HEK293 (cell line): Measurements from ENCODE around the gene ASTN2.

Experiments used
- CTCF ChIA-PET: fragments of 350-600 bp; formaldehyde crosslinking; extraction: SDS; loops from one replicate; lab custom pipeline; 2021; ENCODE audit warnings: antibody characterized with exemption; lab: Yijun Ruan, JAX
- POLR2A ChIA-PET: fragments of 300-600 bp; formaldehyde crosslinking; extraction: SDS; loops from one replicate; lab custom pipeline; 2020; ENCODE audit warnings: antibody characterized with exemption, inconsistent platforms; lab: Yijun Ruan, JAX
- H3K27ac ChIP-seq: fragments of 200-500 bp; sonication (Bioruptor generic); 2 replicates; pipeline ENCODE4 v1.5.1; 2014; ENCODE audit warnings: low read depth, low read length, control low read depth, inconsistent platforms; ENCODE audit errors: extremely low read depth
- H3K36me3 ChIP-seq, 2 experiments: fragments of 200-500 bp in 1 of 2; sonication (Bioruptor generic) in 1 of 2; 1 replicate in 1 of 2; 2 replicates in 1 of 2; pipeline ENCODE4 v1.5.1; 2014 to 2017; ENCODE audit warnings: inconsistent platforms in 2 of 2, low read length in 2 of 2; ENCODE audit not compliant: control insufficient read depth in 2 of 2, insufficient read depth in 1 of 2
- H3K4me1 ChIP-seq: fragments of 200-500 bp; sonication (Bioruptor generic); 2 replicates; pipeline ENCODE4 v1.5.1; 2014; ENCODE audit warnings: mild to moderate bottlenecking, low read length, inconsistent platforms; ENCODE audit not compliant: control insufficient read depth, insufficient read depth
- H3K4me3 ChIP-seq: 2 replicates; pipeline ENCODE4 v1.5.1; 2011; ENCODE audit warnings: low read depth, mild to moderate bottlenecking, control low read depth, low read length, moderate library complexity
- H3K9me3 ChIP-seq: fragments of 200-500 bp; sonication (Bioruptor generic); 2 replicates; pipeline ENCODE4 v1.5.1; 2014; ENCODE audit warnings: low read depth, low read length, inconsistent platforms; ENCODE audit not compliant: control insufficient read depth, insufficient read depth
- KLF16 ChIP-seq: fragments of 450-650 bp; formaldehyde crosslinking; IDR thresholded peaks from 2 replicates; pipeline ENCODE4 v1.5.1; 2017; ENCODE audit warnings: missing biosample characterization, missing genetic modification characterization
- SETDB1 ChIP-seq: IDR thresholded peaks from one replicate; pipeline ENCODE4 v1.6.1; 2017; ENCODE audit warnings: mild to moderate bottlenecking, low read length, moderate library complexity, mixed read lengths; ENCODE audit not compliant: insufficient read length
- SP7 ChIP-seq: fragments of 450-650 bp; formaldehyde crosslinking; IDR thresholded peaks from 2 replicates; pipeline ENCODE4 v1.5.1; 2016; ENCODE audit warnings: missing biosample characterization, missing genetic modification characterization
- WT1 ChIP-seq: fragments of 450-650 bp; formaldehyde crosslinking; IDR thresholded peaks from 2 replicates; pipeline ENCODE4 v1.5.1; 2016; ENCODE audit warnings: missing biosample characterization, missing genetic modification characterization
- ZBTB20 ChIP-seq: fragments of 450-650 bp; formaldehyde crosslinking; IDR thresholded peaks from 2 replicates; pipeline ENCODE4 v1.5.1; 2016; ENCODE audit warnings: missing biosample characterization, missing genetic modification characterization
- ZFP3 ChIP-seq: fragments of 450-650 bp; formaldehyde crosslinking; IDR thresholded peaks from 2 replicates; pipeline ENCODE4 v1.5.1; 2016; ENCODE audit warnings: low read depth, missing biosample characterization, missing genetic modification characterization
- ZNF169 ChIP-seq: fragments of 450-650 bp; formaldehyde crosslinking; IDR thresholded peaks from 2 replicates; pipeline ENCODE4 v1.5.1; 2016; ENCODE audit warnings: missing biosample characterization, missing genetic modification characterization
- ZNF175 ChIP-seq: fragments of 450-650 bp; formaldehyde crosslinking; IDR thresholded peaks from 2 replicates; pipeline ENCODE4 v1.5.1; 2016; ENCODE audit warnings: missing biosample characterization, missing genetic modification characterization
- ZNF19 ChIP-seq: fragments of 450-650 bp; formaldehyde crosslinking; IDR thresholded peaks from 2 replicates; pipeline ENCODE4; 2016; ENCODE audit warnings: missing biosample characterization, missing genetic modification characterization, low read depth
- ZNF2 ChIP-seq: fragments of 450-650 bp; formaldehyde crosslinking; IDR thresholded peaks from 2 replicates; pipeline ENCODE4 v1.5.1; 2016; ENCODE audit warnings: missing biosample characterization, missing genetic modification characterization
- ZNF202 ChIP-seq: fragments of 450-650 bp; formaldehyde crosslinking; IDR thresholded peaks from 2 replicates; pipeline ENCODE4 v1.5.1; 2016; ENCODE audit warnings: missing biosample characterization, missing genetic modification characterization, borderline replicate concordance
- ZNF266 ChIP-seq: fragments of 450-650 bp; formaldehyde crosslinking; IDR thresholded peaks from 2 replicates; pipeline ENCODE4 v1.5.1; 2016; ENCODE audit warnings: missing biosample characterization, missing genetic modification characterization, low read depth
- ZNF423 ChIP-seq: fragments of 450-650 bp; formaldehyde crosslinking; IDR thresholded peaks from 2 replicates; pipeline ENCODE4 v1.5.1; 2016; ENCODE audit warnings: missing biosample characterization, missing genetic modification characterization
- ZNF433 ChIP-seq: fragments of 450-650 bp; formaldehyde crosslinking; IDR thresholded peaks from 2 replicates; pipeline ENCODE4 v1.5.1; 2016; ENCODE audit warnings: missing biosample characterization, missing genetic modification characterization, low read depth
- ZNF510 ChIP-seq: fragments of 450-650 bp; formaldehyde crosslinking; IDR thresholded peaks from 2 replicates; pipeline ENCODE4 v1.5.1; 2018; ENCODE audit warnings: mild to moderate bottlenecking, missing genetic modification characterization, missing biosample characterization; ENCODE audit not compliant: insufficient replicate concordance
- ZNF521 ChIP-seq: fragments of 450-650 bp; formaldehyde crosslinking; IDR thresholded peaks from 2 replicates; pipeline ENCODE4 v1.5.1; 2017; ENCODE audit warnings: missing biosample characterization, mild to moderate bottlenecking, missing genetic modification characterization
- ZNF791 ChIP-seq: fragments of 450-650 bp; formaldehyde crosslinking; IDR thresholded peaks from 2 replicates; pipeline ENCODE4 v1.5.1; 2016; ENCODE audit warnings: missing biosample characterization, missing genetic modification characterization
- TF ChIP-seq, protein P1 (sequence below): fragments of 450-650 bp; formaldehyde crosslinking; conservative IDR thresholded peaks from 2 replicates; pipeline ENCODE4 v1.5.1; 2016; ENCODE audit warnings: low read depth, missing biosample characterization, missing genetic modification characterization
- TF ChIP-seq, protein P2 (sequence below): IDR thresholded peaks from 2 replicates; pipeline ENCODE4 v1.6.1; 2011; ENCODE audit warnings: mild to moderate bottlenecking, low read depth, low read length, borderline replicate concordance
- TF ChIP-seq, protein P3 (sequence below): fragments of 450-650 bp; IDR thresholded peaks from 2 replicates; pipeline ENCODE4 v1.5.1; 2018; ENCODE audit warnings: missing biosample characterization, mild to moderate bottlenecking, missing genetic modification characterization
- TF ChIP-seq, protein P4 (sequence below): fragments of 450-650 bp; formaldehyde crosslinking; IDR thresholded peaks from 2 replicates; pipeline ENCODE4; 2016; ENCODE audit warnings: missing biosample characterization, missing genetic modification characterization
- TF ChIP-seq, protein P5 (sequence below): fragments of 450-650 bp; formaldehyde crosslinking; IDR thresholded peaks from 2 replicates; pipeline ENCODE4 v1.5.1; 2016; ENCODE audit warnings: missing biosample characterization, missing genetic modification characterization
- TF ChIP-seq, protein P6 (sequence below): fragments of 450-650 bp; formaldehyde crosslinking; IDR thresholded peaks from 2 replicates; pipeline ENCODE4 v1.5.1; 2016; ENCODE audit warnings: missing biosample characterization, missing genetic modification characterization

ASTN2 gene

DNA sequence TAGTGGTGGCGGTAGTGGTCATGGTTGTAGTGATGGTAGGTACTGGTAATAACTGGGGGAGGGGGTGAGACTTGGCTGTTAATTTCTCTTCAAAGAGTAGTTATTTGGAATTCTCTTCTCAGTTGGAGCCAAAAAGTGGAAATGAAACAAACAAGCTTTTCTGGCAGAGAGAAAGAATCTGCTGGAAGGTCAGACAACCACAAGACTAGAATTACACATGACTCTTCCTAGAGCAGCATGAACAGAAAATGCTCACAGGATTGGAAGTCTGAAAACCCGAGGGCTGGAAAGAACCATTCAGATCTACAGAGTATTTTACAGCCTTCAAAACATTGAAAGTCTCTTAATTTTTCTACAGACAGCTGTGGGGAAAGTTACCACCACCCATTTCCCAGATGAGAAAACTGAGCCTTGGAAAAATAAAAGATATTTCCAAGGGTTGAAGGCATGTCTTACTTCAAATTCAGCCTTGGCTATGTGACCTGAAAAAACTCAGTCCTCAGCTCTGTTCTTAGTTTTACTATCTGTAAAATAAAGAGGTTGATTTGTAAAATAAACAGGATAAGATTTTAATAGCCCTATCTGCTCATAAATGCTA, 770.7 kb downstream of the ASTN2 start (continued):
- no peak for TF ChIP-seq ZNF169 (tag by site-specific recombination)
- TF ChIP-seq ZNF791 (tag by site-specific recombination) = no peak
- TF ChIP-seq, protein P1, sequence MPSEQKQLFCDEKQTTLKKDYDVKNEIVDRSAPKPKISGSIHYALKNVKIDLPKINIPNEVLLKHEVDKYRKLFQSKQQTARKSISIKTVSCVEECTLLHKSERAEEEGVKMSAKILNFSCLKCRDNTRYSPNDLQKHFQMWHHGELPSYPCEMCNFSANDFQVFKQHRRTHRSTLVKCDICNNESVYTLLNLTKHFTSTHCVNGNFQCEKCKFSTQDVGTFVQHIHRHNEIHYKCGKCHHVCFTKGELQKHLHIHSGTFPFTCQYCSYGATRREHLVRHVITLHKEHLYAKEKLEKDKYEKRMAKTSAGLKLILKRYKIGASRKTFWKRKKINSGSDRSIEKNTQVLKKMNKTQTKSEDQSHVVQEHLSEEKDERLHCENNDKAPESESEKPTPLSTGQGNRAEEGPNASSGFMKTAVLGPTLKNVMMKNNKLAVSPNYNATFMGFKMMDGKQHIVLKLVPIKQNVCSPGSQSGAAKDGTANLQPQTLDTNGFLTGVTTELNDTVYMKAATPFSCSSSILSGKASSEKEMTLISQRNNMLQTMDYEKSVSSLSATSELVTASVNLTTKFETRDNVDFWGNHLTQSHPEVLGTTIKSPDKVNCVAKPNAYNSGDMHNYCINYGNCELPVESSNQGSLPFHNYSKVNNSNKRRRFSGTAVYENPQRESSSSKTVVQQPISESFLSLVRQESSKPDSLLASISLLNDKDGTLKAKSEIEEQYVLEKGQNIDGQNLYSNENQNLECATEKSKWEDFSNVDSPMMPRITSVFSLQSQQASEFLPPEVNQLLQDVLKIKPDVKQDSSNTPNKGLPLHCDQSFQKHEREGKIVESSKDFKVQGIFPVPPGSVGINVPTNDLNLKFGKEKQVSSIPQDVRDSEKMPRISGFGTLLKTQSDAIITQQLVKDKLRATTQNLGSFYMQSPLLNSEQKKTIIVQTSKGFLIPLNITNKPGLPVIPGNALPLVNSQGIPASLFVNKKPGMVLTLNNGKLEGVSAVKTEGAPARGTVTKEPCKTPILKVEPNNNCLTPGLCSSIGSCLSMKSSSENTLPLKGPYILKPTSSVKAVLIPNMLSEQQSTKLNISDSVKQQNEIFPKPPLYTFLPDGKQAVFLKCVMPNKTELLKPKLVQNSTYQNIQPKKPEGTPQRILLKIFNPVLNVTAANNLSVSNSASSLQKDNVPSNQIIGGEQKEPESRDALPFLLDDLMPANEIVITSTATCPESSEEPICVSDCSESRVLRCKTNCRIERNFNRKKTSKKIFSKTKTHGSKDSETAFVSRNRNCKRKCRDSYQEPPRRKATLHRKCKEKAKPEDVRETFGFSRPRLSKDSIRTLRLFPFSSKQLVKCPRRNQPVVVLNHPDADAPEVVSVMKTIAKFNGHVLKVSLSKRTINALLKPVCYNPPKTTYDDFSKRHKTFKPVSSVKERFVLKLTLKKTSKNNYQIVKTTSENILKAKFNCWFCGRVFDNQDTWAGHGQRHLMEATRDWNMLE (tag by site-specific recombination) = no peak
- TF ChIP-seq, protein P2, sequence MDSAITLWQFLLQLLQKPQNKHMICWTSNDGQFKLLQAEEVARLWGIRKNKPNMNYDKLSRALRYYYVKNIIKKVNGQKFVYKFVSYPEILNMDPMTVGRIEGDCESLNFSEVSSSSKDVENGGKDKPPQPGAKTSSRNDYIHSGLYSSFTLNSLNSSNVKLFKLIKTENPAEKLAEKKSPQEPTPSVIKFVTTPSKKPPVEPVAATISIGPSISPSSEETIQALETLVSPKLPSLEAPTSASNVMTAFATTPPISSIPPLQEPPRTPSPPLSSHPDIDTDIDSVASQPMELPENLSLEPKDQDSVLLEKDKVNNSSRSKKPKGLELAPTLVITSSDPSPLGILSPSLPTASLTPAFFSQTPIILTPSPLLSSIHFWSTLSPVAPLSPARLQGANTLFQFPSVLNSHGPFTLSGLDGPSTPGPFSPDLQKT = no peak
- TF ChIP-seq ZNF510 (tag by site-specific recombination) = no peak
- TF ChIP-seq SETDB1 = no peak

DNA sequence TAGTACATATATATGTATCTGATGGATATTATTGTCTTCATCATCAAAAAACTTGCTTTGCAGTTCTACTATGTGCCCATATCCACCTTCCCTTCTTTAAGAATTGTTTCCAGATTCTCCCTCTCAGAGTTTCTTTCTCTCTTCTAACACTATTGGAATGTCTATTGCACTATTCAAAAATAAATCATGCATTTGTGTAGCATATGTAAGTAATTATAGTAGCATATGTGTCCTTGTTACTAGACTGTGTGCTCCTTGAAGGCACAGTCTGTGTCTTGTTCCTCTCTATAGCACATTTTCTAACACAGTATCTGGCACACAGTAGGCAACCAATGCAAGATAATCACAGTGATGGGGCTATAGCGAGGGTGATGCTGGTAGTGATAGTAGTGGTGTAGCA, 771.2 kb downstream of the ASTN2 start:
- H3K4me3 ChIP-seq = no peak overlapping the region
- POLR2A ChIA-PET = no interaction called here
- H3K36me3 ChIP-seq = no peaks in the 10 kb centered on the region
- no peak overlapping the region for H3K27ac ChIP-seq
- H3K4me1 ChIP-seq = no peaks in the 10 kb centered on the region
- CTCF ChIA-PET = interaction anchor here (0.7 to 1.1 kb wide), 2 partner anchors 52 to 822 kb away, joined by 3 read pairs; no protein-coding TSS in a partner anchor
- H3K9me3 ChIP-seq = no peaks in the 10 kb centered on the region
- TF ChIP-seq, protein P3, sequence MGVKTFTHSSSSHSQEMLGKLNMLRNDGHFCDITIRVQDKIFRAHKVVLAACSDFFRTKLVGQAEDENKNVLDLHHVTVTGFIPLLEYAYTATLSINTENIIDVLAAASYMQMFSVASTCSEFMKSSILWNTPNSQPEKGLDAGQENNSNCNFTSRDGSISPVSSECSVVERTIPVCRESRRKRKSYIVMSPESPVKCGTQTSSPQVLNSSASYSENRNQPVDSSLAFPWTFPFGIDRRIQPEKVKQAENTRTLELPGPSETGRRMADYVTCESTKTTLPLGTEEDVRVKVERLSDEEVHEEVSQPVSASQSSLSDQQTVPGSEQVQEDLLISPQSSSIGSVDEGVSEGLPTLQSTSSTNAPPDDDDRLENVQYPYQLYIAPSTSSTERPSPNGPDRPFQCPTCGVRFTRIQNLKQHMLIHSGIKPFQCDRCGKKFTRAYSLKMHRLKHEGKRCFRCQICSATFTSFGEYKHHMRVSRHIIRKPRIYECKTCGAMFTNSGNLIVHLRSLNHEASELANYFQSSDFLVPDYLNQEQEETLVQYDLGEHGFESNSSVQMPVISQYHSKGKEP = no peak
- TF ChIP-seq, protein P4, sequence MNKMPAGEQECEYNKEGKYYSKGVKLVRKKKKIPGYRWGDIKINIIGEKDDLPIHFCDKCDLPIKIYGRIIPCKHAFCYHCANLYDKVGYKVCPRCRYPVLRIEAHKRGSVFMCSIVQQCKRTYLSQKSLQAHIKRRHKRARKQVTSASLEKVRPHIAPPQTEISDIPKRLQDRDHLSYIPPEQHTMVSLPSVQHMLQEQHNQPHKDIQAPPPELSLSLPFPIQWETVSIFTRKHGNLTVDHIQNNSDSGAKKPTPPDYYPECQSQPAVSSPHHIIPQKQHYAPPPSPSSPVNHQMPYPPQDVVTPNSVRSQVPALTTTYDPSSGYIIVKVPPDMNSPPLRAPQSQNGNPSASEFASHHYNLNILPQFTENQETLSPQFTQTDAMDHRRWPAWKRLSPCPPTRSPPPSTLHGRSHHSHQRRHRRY (tag by site-specific recombination) = no peak
- no peak for TF ChIP-seq SP7 (tag by site-specific recombination)
- TF ChIP-seq ZNF433 (tag by site-specific recombination) = no peak
- no peak for TF ChIP-seq ZNF19
- TF ChIP-seq ZNF521 = no peak
- TF ChIP-seq ZNF423 (tag by site-specific recombination) = no peak
- no peak for TF ChIP-seq ZNF202 (tag by site-specific recombination)
- TF ChIP-seq ZFP3 (tag by site-specific recombination) = no peak
- TF ChIP-seq ZNF175 = no peak
- TF ChIP-seq ZBTB20 (tag by site-specific recombination) = no peak
- TF ChIP-seq ZNF2 (tag by site-specific recombination) = no peak
- no peak for TF ChIP-seq WT1 (tag by site-specific recombination)
- TF ChIP-seq, protein P5, sequence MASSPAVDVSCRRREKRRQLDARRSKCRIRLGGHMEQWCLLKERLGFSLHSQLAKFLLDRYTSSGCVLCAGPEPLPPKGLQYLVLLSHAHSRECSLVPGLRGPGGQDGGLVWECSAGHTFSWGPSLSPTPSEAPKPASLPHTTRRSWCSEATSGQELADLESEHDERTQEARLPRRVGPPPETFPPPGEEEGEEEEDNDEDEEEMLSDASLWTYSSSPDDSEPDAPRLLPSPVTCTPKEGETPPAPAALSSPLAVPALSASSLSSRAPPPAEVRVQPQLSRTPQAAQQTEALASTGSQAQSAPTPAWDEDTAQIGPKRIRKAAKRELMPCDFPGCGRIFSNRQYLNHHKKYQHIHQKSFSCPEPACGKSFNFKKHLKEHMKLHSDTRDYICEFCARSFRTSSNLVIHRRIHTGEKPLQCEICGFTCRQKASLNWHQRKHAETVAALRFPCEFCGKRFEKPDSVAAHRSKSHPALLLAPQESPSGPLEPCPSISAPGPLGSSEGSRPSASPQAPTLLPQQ (tag by site-specific recombination) = no peak
- no peak for TF ChIP-seq ZNF266 (tag by site-specific recombination)
- TF ChIP-seq, protein P6, sequence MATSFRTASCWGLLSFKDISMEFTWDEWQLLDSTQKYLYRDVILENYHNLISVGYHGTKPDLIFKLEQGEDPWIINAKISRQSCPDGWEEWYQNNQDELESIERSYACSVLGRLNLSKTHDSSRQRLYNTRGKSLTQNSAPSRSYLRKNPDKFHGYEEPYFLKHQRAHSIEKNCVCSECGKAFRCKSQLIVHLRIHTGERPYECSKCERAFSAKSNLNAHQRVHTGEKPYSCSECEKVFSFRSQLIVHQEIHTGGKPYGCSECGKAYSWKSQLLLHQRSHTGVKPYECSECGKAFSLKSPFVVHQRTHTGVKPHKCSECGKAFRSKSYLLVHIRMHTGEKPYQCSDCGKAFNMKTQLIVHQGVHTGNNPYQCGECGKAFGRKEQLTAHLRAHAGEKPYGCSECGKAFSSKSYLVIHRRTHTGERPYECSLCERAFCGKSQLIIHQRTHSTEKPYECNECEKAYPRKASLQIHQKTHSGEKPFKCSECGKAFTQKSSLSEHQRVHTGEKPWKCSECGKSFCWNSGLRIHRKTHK (tag by site-specific recombination) = no peak
- no peak for TF ChIP-seq KLF16 (tag by site-specific recombination)
